GM12878 (cell line): ENCODE measurements around the gene SLC37A1. TPM values are rescaled to one million over a fixed set of nuclear protein-coding genes. Genes with fewer than 3 reads are reported as not detected.

Source experiments
- BMI1 ChIP-seq: fragments of 450-650 bp; IDR thresholded peaks from 2 replicates; pipeline ENCODE4 v1.6.1; 2016; ENCODE audit warnings: mild to moderate bottlenecking, moderate library complexity, borderline replicate concordance
- CBFB ChIP-seq: IDR thresholded peaks from 2 replicates; pipeline ENCODE4 v1.6.1; 2016; ENCODE audit warnings: antibody characterized with exemption, low read depth
- CHD2 ChIP-seq: IDR thresholded peaks from 2 replicates; pipeline ENCODE4 v1.6.1; 2011; ENCODE audit warnings: low read depth, low read length, improper control_type of control experiment, borderline replicate concordance
- CREM ChIP-seq: IDR thresholded peaks from 2 replicates; pipeline ENCODE4 v1.6.1; 2014; ENCODE audit warnings: antibody characterized with exemption, low read depth
- DPF2 ChIP-seq: fragments of 450-650 bp; IDR thresholded peaks from 2 replicates; pipeline ENCODE4 v1.6.1; 2017; ENCODE audit warnings: mild to moderate bottlenecking
- EGR1 ChIP-seq, 2 experiments: IDR thresholded peaks; 1 replicate in 1 of 2; 2 replicates in 1 of 2; pipeline ENCODE4 v1.6.1; 2011 to 2012; ENCODE audit warnings: low read depth in 2 of 2, low read length in 2 of 2, borderline replicate concordance in 1 of 2, mild to moderate bottlenecking in 1 of 2, moderate library complexity in 1 of 2
- EP300 ChIP-seq, 2 experiments: fragments of 150-350 bp in 1 of 2; IDR thresholded peaks; 2 replicates each; pipeline ENCODE4 v1.6.1; 2011 to 2012; ENCODE audit warnings: low read depth in 2 of 2, low read length in 2 of 2, borderline replicate concordance in 1 of 2, improper control_type of control experiment in 1 of 2, inconsistent platforms in 1 of 2; ENCODE audit not compliant: control insufficient read depth in 1 of 2
- FOS ChIP-seq: IDR thresholded peaks from 3 replicates; pipeline ENCODE4 v1.6.1; 2011; ENCODE audit warnings: borderline replicate concordance; ENCODE audit not compliant: insufficient read length; ENCODE audit errors: extremely low read depth
- HCFC1 ChIP-seq: fragments of 150-350 bp; IDR thresholded peaks from 2 replicates; pipeline ENCODE4 v1.6.1; 2014; ENCODE audit warnings: low read length
- IKZF1 ChIP-seq: fragments of 450-650 bp; conservative IDR thresholded peaks from 2 replicates; pipeline ENCODE4 v1.6.1; 2017; ENCODE audit warnings: antibody characterized with exemption, mild to moderate bottlenecking
- IKZF2 ChIP-seq, 2 experiments: fragments of 450-650 bp; IDR thresholded peaks; 2 replicates each; pipeline ENCODE4 v1.6.1; 2017; ENCODE audit warnings: mild to moderate bottlenecking in 2 of 2, moderate library complexity in 2 of 2
- IRF4 ChIP-seq: IDR thresholded peaks from 2 replicates; pipeline ENCODE4 v1.6.1; 2011; ENCODE audit warnings: low read depth, low read length
- KLF5 ChIP-seq: fragments of 450-650 bp; IDR thresholded peaks from 2 replicates; pipeline ENCODE4 v1.6.1; 2014; ENCODE audit warnings: mild to moderate bottlenecking; ENCODE audit not compliant: partially characterized antibody
- MAX ChIP-seq: IDR thresholded peaks from 2 replicates; pipeline ENCODE4 v1.6.1; 2012; ENCODE audit warnings: low read depth, low read length, improper control_type of control experiment
- MTA2 ChIP-seq: fragments of 450-650 bp; IDR thresholded peaks from 2 replicates; pipeline ENCODE4 v1.6.1; 2016; ENCODE audit warnings: low read depth, mild to moderate bottlenecking, moderate library complexity
- MYB ChIP-seq: fragments of 150-350 bp; IDR thresholded peaks from 2 replicates; pipeline ENCODE4 v1.6.1; 2014; ENCODE audit warnings: mild to moderate bottlenecking, low read depth, low read length, borderline replicate concordance
- NFXL1 ChIP-seq: fragments of 450-650 bp; IDR thresholded peaks from 2 replicates; pipeline ENCODE4 v1.6.1; 2017; ENCODE audit warnings: antibody characterized with exemption, mild to moderate bottlenecking, borderline replicate concordance
- NR2F1 ChIP-seq: fragments of 450-650 bp; conservative IDR thresholded peaks from 2 replicates; pipeline ENCODE4 v1.6.1; 2017; ENCODE audit warnings: mild to moderate bottlenecking
- NRF1 ChIP-seq: conservative IDR thresholded peaks from 2 replicates; pipeline ENCODE4 v1.6.1; 2011; ENCODE audit warnings: mild to moderate bottlenecking, low read depth, low read length, improper control_type of control experiment
- SIX5 ChIP-seq: IDR thresholded peaks from 2 replicates; pipeline ENCODE4 v1.6.1; 2011; ENCODE audit warnings: mild to moderate bottlenecking, low read depth, low read length, moderate library complexity; ENCODE audit not compliant: severe bottlenecking
- SPI1 ChIP-seq: IDR thresholded peaks from 2 replicates; pipeline ENCODE4 v1.6.1; 2011; ENCODE audit warnings: low read depth, mild to moderate bottlenecking, low read length, moderate library complexity, borderline replicate concordance; ENCODE audit not compliant: insufficient read depth
- SREBF2 ChIP-seq: IDR thresholded peaks from 2 replicates; pipeline ENCODE4 v1.6.1; 2012; ENCODE audit warnings: mild to moderate bottlenecking, low read length
- TARDBP ChIP-seq: IDR thresholded peaks from 2 replicates; pipeline ENCODE4 v1.6.1; 2016; ENCODE audit warnings: borderline replicate concordance
- TBL1XR1 ChIP-seq: IDR thresholded peaks from 2 replicates; pipeline ENCODE4 v1.6.1; 2012; ENCODE audit warnings: low read depth, low read length, improper control_type of control experiment
- ZBTB33 ChIP-seq: fragments of 450-650 bp; IDR thresholded peaks from 2 replicates; pipeline ENCODE4 v1.6.1; 2017; ENCODE audit warnings: mild to moderate bottlenecking
- ZNF207 ChIP-seq: fragments of 450-650 bp; IDR thresholded peaks from 2 replicates; pipeline ENCODE4 v1.6.1; 2014; ENCODE audit warnings: antibody characterized with exemption, mild to moderate bottlenecking, borderline replicate concordance
- polyA plus RNA-seq, 11 experiments: library from polyadenylated mRNA; depleted of rRNA in 4 of 11; unstranded in 6 of 11; stranded (reverse) in 5 of 11; fragments of >200 nt; fragmentation: Nextera tagmentation in 4 of 11; fragmentation: Illumina TruSeq in 1 of 11; extraction: Ambion mirVana in 4 of 11; extraction: Trizol in 1 of 11; gene quantifications; 1 replicate in 1 of 11; 2 replicates in 10 of 11; pipeline versions ENCODE4 v1.2.1 to v1.2.3, GENCODE V29; 2011 to 2016; ENCODE audit warnings: inconsistent platforms in 2 of 11, missing spikeins in 2 of 11, low read depth in 1 of 11
- total RNA-seq, 4 experiments: library from RNA; depleted of rRNA in 3 of 4; stranded (reverse); fragments of >200 nt in 3 of 4; fragmentation: Illumina TruSeq in 1 of 4; extraction: Trizol in 1 of 4; gene quantifications; 2 replicates each; pipeline versions ENCODE4 v1.2.1 to v1.2.3, GENCODE V29; 2013 to 2021
- TF ChIP-seq, protein P1 (sequence below): IDR thresholded peaks from 2 replicates; pipeline ENCODE4 v1.6.1; 2012; ENCODE audit warnings: low read depth, low read length, improper control_type of control experiment
- TF ChIP-seq, protein P2 (sequence below): fragments of 150-350 bp; IDR thresholded peaks from 2 replicates; pipeline ENCODE4 v1.6.1; 2014; ENCODE audit warnings: mild to moderate bottlenecking, low read depth, low read length

Gene SLC37A1
- total and polyA plus RNA-seq, 10 of the 15 experiments (the other 5 are each of a cell fraction or from before 2014, with no cell fraction given): 1.1 to 35.5 (median 24.4) TPM

- TF ChIP-seq EGR1 (IDR thresholded peaks at IDR 0.05; ENCODE audit: borderline replicate concordance in 1 of 2, low read depth in 2 of 2, low read length in 2 of 2) (no peak), TARDBP (no peak), IRF4 (no peak), NFXL1 (no peak), SIX5 (no peak), ZNF207 (0 out of 2 replicates have a peak, but pooled peaks have one; percentile 8), MYB (peak; percentile 88; the same call in 1 of the 2 replicates), FOS (no peak), NRF1 (0 out of 2 replicates have a peak, but pooled peaks have one; percentile 1), CREM (peak; percentile 37; the same call in 1 of the 2 replicates), BMI1 (no peak), CBFB (no peak), SPI1 (no peak), KLF5 (no peak), SREBF2 (no peak), MTA2 (peak; percentile 38), DPF2 (peak; percentile 3; the same call in 1 of the 2 replicates), TBL1XR1 (peak; percentile 59; the same call in 1 of the 2 replicates), ZBTB33 (no peak), IKZF1 (peak; percentile 49), MAX (0 out of 2 replicates have a peak, but pooled peaks have one; percentile 17), NR2F1 (0 out of 2 replicates have a peak, but pooled peaks have one; percentile 44), HCFC1 (no peak), IKZF2 (IDR thresholded peaks at IDR 0.05) (peak; percentile 35 to 49; a peak in 2 of 4 replicates), EP300 (IDR thresholded peaks at IDR 0.05; ENCODE audit: borderline replicate concordance in 1 of 2, control insufficient read depth in 1 of 2, low read depth in 2 of 2, low read length in 2 of 2) (peak; percentile 63 to 86; a peak in 3 of 4 replicates), CHD2 (peak; percentile 63; the same call in 1 of the 2 replicates)
- TF ChIP-seq, protein P1, sequence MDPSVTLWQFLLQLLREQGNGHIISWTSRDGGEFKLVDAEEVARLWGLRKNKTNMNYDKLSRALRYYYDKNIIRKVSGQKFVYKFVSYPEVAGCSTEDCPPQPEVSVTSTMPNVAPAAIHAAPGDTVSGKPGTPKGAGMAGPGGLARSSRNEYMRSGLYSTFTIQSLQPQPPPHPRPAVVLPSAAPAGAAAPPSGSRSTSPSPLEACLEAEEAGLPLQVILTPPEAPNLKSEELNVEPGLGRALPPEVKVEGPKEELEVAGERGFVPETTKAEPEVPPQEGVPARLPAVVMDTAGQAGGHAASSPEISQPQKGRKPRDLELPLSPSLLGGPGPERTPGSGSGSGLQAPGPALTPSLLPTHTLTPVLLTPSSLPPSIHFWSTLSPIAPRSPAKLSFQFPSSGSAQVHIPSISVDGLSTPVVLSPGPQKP: no peak
- TF ChIP-seq, protein P2, sequence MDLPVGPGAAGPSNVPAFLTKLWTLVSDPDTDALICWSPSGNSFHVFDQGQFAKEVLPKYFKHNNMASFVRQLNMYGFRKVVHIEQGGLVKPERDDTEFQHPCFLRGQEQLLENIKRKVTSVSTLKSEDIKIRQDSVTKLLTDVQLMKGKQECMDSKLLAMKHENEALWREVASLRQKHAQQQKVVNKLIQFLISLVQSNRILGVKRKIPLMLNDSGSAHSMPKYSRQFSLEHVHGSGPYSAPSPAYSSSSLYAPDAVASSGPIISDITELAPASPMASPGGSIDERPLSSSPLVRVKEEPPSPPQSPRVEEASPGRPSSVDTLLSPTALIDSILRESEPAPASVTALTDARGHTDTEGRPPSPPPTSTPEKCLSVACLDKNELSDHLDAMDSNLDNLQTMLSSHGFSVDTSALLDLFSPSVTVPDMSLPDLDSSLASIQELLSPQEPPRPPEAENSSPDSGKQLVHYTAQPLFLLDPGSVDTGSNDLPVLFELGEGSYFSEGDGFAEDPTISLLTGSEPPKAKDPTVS: no peak
Observed at GRCh38 chr21:42535602-42536171, 22.0 kb downstream of the SLC37A1 start (continued).
